ENCODE data around the gene RNGTT. TPM values are rescaled to one million over a fixed set of nuclear protein-coding genes. Genes with fewer than 3 reads are reported as not detected.

Gene RNGTT
- total RNA-seq (16.4 TPM), polyA plus RNA-seq (ENCODE audit: insufficient read depth in 1 of 8, insufficient read length in 8 of 8, low replicate concordance in 1 of 8) (10 to 100 TPM in 5 of 8 donors, 1 to 10 TPM in 3; 7.5 to 11.3 (median 10.4) TPM)
- long read RNA-seq, donor 1, full-length matches to known transcripts: 1 of 1 reads
- long read RNA-seq, donor 1, partial matches to known transcripts: 0 of 1 reads
- long read RNA-seq, donor 1, other reads (novel, unspliced or antisense): 0 of 1 reads
- long read RNA-seq, donor 2, full-length matches to known transcripts: 1 of 1 reads
- long read RNA-seq, donor 2, partial matches to known transcripts: 0 of 1 reads
- long read RNA-seq, donor 2, other reads (novel, unspliced or antisense): 0 of 1 reads
- long read RNA-seq, donor 3, full-length matches to known transcripts: 2 of 2 reads
- long read RNA-seq, donor 3, partial matches to known transcripts: 0 of 2 reads
- long read RNA-seq, donor 3, other reads (novel, unspliced or antisense): 0 of 2 reads
- long read RNA-seq, donor 4: 0 reads
- long read RNA-seq, donor 5, full-length matches to known transcripts: 3 of 3 reads
- long read RNA-seq, donor 5, partial matches to known transcripts: 0 of 3 reads
- long read RNA-seq, donor 5, other reads (novel, unspliced or antisense): 0 of 3 reads
- long read RNA-seq, donor 6, full-length matches to known transcripts: 3 of 3 reads
- long read RNA-seq, donor 6, partial matches to known transcripts: 0 of 3 reads
- long read RNA-seq, donor 6, other reads (novel, unspliced or antisense): 0 of 3 reads
- long read RNA-seq, donor 7, full-length matches to known transcripts: 1 of 1 reads
- long read RNA-seq, donor 7, partial matches to known transcripts: 0 of 1 reads
- long read RNA-seq, donor 7, other reads (novel, unspliced or antisense): 0 of 1 reads
- long read RNA-seq, donor 8, full-length matches to known transcripts: 1 of 1 reads
- long read RNA-seq, donor 8, partial matches to known transcripts: 0 of 1 reads
- long read RNA-seq, donor 8, other reads (novel, unspliced or antisense): 0 of 1 reads
- long read RNA-seq, donor 9: 0 reads
- long read RNA-seq, donor 10, full-length matches to known transcripts: 2 of 2 reads
- long read RNA-seq, donor 10, partial matches to known transcripts: 0 of 2 reads
- long read RNA-seq, donor 10, other reads (novel, unspliced or antisense): 0 of 2 reads
- long read RNA-seq, donor 11, full-length matches to known transcripts: 1 of 1 reads
- long read RNA-seq, donor 11, partial matches to known transcripts: 0 of 1 reads
- long read RNA-seq, donor 11, other reads (novel, unspliced or antisense): 0 of 1 reads

DNA sequence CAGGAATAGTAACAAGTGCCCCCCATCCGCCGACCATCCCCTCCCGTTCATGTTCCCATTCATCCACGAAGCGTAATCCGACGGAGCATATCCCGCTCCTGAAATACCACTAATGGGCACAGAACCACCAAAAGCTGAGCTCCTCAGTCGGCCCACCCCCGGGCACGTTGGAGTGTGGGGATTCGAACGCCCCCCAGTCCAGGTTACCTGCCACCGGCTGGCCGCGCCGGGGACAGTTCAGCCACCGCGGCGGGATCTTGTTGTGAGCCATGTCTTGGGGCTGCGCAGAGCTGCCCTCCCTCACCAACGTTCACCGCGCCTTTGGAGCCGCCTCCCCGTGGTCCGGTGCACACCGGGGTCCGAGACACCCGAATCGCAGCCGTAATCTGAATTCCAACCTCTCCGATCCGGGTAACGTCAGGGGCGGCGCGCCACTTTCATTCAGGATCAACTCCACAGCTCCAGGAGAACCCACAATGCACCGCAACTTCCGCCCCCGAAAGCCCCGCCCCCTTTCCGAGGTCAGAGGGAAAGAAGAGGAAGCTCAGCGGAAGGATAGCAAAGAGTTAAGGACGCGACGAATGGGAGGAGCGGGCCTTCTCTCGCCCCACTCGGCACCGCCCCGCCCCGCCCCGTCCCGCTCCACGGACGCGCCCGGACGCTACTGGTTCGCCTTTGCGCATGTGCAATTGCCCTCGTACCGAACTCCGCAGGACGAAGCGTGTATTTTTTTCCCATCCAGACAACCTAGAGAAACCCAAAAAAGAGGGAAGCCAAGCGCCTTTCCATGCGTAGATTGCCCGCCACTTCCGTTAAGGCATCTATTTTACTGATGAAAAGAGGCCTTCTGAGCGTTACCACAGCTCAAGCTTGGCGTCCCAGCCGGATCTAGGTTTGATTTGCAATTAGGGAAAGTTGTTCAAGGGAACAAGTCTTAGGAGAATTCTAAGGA lies at the start of gene RNGTT:
Gene RNGTT (minus strand): TSS at position 480 of the 952 bp plus-strand sequence. CDS start 209 bp downstream, at position 271.
- peak within 1 kb of the TSS; percentile 93 for H3K27ac ChIP-seq (ENCODE audit: low read length)
- H3K4me3 ChIP-seq (ENCODE audit: low read length): peak within 1 kb of the TSS; percentile 89
- H3K9me3 ChIP-seq (replicated peaks; ENCODE audit: control insufficient read depth, low read depth, low read length): peaks cover 8% of the 10 kb centered on the region
- no peaks in the 10 kb centered on the region for H3K27me3 ChIP-seq (ENCODE audit: control insufficient read depth, insufficient read depth, low read length)
- peak; percentile 99 for DNase-seq
- H3K4me1 ChIP-seq (ENCODE audit: control insufficient read depth, insufficient read depth, low read length): peaks cover 13% of the 10 kb centered on the region
- no peaks in the 10 kb centered on the region for H3K36me3 ChIP-seq (ENCODE audit: control insufficient read depth, insufficient read depth, low read length)
- WGBS (ENCODE audit: insufficient coverage): under 1% methylated on average over 61 of the region's 74 CpGs

DNA sequence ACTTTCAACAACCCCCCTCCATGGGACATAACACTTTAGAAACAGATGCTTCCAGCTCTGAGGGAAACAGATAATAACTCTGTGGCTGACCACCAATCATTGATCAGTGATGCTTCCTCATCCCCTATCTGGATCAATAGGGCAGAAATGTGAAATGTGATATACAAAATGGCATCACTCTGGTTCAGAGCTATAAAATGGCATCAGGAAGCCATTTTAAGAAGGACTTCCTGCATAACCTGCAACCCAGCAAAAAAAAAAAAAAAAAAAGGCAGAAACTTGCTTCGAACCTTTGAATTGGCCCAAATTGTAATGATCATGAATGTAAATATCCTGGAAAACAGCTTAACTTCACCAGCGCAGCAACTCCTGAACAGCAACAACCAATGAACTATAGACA lies 48.0 kb upstream of the RNGTT start:
- Histone ChIP-seq H3K4me3 (ENCODE audit: low read length) (no peak overlapping the region), H3K4me1 (ENCODE audit: control insufficient read depth, insufficient read depth, low read length) (no peaks in the 10 kb centered on the region), H3K27ac (ENCODE audit: low read length) (no peak overlapping the region), H3K27me3 (ENCODE audit: control insufficient read depth, insufficient read depth, low read length) (no peaks in the 10 kb centered on the region), H3K36me3 (ENCODE audit: control insufficient read depth, insufficient read depth, low read length) (no peaks in the 10 kb centered on the region), H3K9me3 (replicated peaks; ENCODE audit: control insufficient read depth, low read depth, low read length) (no peaks in the 10 kb centered on the region)
- WGBS (ENCODE audit: insufficient coverage): no CpG with 5 or more reads among the region's 2 CpGs
- no peak for DNase-seq

GRCh38 chr6:89010825-89011224 lies 47.4 kb upstream of the RNGTT start:
- no CpG with 5 or more reads among the region's 2 CpGs for WGBS (ENCODE audit: insufficient coverage)
- no peaks in the 10 kb centered on the region for H3K4me1 ChIP-seq (ENCODE audit: control insufficient read depth, insufficient read depth, low read length)
- H3K9me3 ChIP-seq (replicated peaks; ENCODE audit: control insufficient read depth, low read depth, low read length): no peaks in the 10 kb centered on the region
- no peak overlapping the region for H3K27ac ChIP-seq (ENCODE audit: low read length)
- H3K4me3 ChIP-seq (ENCODE audit: low read length): no peak overlapping the region
- H3K27me3 ChIP-seq (ENCODE audit: control insufficient read depth, insufficient read depth, low read length): no peaks in the 10 kb centered on the region
- no peak for DNase-seq
- no peaks in the 10 kb centered on the region for H3K36me3 ChIP-seq (ENCODE audit: control insufficient read depth, insufficient read depth, low read length)

- no peak for DNase-seq
- WGBS (ENCODE audit: insufficient coverage): 67% methylated on average over 2 of the region's 5 CpGs
- Histone ChIP-seq H3K9me3 (replicated peaks; ENCODE audit: control insufficient read depth, low read depth, low read length) (no peaks in the 10 kb centered on the region), H3K4me1 (ENCODE audit: control insufficient read depth, insufficient read depth, low read length) (no peaks in the 10 kb centered on the region), H3K27ac (ENCODE audit: low read length) (no peak overlapping the region), H3K27me3 (ENCODE audit: control insufficient read depth, insufficient read depth, low read length) (no peaks in the 10 kb centered on the region), H3K36me3 (ENCODE audit: control insufficient read depth, insufficient read depth, low read length) (no peaks in the 10 kb centered on the region), H3K4me3 (ENCODE audit: low read length) (no peak overlapping the region)
These were observed 46.2 kb upstream of the RNGTT start for GRCh38 chr6:89009624-89010059.

DNA sequence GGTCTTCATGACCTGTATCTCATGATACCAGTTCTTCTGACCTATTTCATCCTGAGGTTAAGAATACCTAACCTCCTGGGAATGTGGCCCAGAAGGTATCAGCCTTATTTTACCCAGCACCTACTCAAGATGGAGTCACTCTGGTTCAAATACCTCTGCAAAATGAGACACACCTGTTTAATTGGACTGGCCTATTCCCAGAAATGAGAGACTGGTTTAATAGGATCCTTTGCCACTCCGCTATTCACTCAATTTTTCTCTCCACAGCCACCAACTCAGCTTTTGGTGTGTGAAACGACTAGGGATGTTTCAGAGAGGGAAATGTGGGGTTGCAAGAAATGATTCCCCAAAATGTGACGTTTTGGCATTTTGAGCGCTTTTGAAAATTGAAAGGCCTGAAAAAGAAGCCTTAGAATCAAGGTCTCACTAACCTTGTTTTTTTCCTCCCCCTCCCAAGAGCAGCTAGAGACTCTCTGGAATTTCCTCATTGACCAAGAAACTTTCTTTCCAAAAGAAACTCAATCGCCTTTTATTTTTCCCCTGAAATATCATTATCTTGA lies 45.5 kb upstream of the RNGTT start:
- Histone ChIP-seq H3K27me3 (ENCODE audit: control insufficient read depth, insufficient read depth, low read length) (no peaks in the 10 kb centered on the region), H3K9me3 (replicated peaks; ENCODE audit: control insufficient read depth, low read depth, low read length) (no peaks in the 10 kb centered on the region), H3K36me3 (ENCODE audit: control insufficient read depth, insufficient read depth, low read length) (no peaks in the 10 kb centered on the region), H3K27ac (ENCODE audit: low read length) (no peak overlapping the region), H3K4me3 (ENCODE audit: low read length) (no peak overlapping the region), H3K4me1 (ENCODE audit: control insufficient read depth, insufficient read depth, low read length) (no peaks in the 10 kb centered on the region)
- WGBS (ENCODE audit: insufficient coverage): no CpG with 5 or more reads among the region's 5 CpGs
- no peak for DNase-seq

- H3K9me3 ChIP-seq (replicated peaks; ENCODE audit: control insufficient read depth, low read depth, low read length): no peaks in the 10 kb centered on the region
- 71% methylated on average over 7 of the region's 8 CpGs for WGBS (ENCODE audit: insufficient coverage)
- no peak overlapping the region for H3K4me3 ChIP-seq (ENCODE audit: low read length)
- no peaks in the 10 kb centered on the region for H3K36me3 ChIP-seq (ENCODE audit: control insufficient read depth, insufficient read depth, low read length)
- no peak overlapping the region for H3K27ac ChIP-seq (ENCODE audit: low read length)
- no peak for DNase-seq
- no peaks in the 10 kb centered on the region for H3K4me1 ChIP-seq (ENCODE audit: control insufficient read depth, insufficient read depth, low read length)
- no peaks in the 10 kb centered on the region for H3K27me3 ChIP-seq (ENCODE audit: control insufficient read depth, insufficient read depth, low read length)
These were observed 44.8 kb upstream of the RNGTT start for GRCh38 chr6:89008001-89008814.

DNA sequence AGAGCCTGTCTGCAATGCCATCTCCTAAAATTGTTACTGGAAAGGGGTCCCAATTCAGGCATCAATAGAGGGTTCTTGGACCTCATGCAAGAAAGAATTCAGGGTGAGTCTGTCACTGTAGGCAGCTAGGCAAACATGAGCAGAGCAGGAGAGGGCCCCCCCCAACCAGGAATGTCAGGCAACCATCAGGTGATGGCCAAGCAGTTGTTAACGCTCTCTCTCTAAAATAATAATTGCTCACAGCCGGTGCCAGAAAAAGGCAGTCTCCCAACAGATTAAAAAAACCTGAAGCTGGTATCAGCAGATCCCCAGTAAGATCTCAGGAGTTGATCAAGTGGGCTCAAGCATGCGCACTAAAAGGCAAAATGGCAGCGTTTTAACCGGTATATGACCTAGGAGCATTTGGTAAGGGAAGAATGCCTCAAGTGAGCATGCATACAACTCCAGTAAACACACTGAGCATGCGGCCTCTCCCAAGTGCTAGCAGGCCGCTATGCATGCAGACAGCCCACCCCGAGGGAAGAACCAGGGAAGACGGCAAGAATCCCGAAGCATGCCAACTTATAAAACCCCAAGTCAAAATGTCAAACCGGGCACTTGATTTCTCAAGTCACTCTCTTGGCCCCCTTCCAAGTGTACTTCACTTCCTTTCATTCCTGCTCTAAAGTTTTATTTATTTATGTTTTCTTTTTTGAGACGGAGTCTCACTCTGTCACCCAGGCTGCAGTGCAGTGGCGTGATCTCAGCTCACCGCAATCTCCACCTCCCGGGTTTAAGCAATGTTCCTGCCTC lies 44.0 kb upstream of the RNGTT start:
- Histone ChIP-seq H3K27me3 (ENCODE audit: control insufficient read depth, insufficient read depth, low read length) (no peaks in the 10 kb centered on the region), H3K9me3 (replicated peaks; ENCODE audit: control insufficient read depth, low read depth, low read length) (no peaks in the 10 kb centered on the region), H3K36me3 (ENCODE audit: control insufficient read depth, insufficient read depth, low read length) (no peaks in the 10 kb centered on the region), H3K27ac (ENCODE audit: low read length) (no peak overlapping the region), H3K4me1 (ENCODE audit: control insufficient read depth, insufficient read depth, low read length) (no peaks in the 10 kb centered on the region), H3K4me3 (ENCODE audit: low read length) (no peak overlapping the region)
- peak; percentile 22 for DNase-seq
- 67% methylated on average over 3 of the region's 15 CpGs for WGBS (ENCODE audit: insufficient coverage)

DNA sequence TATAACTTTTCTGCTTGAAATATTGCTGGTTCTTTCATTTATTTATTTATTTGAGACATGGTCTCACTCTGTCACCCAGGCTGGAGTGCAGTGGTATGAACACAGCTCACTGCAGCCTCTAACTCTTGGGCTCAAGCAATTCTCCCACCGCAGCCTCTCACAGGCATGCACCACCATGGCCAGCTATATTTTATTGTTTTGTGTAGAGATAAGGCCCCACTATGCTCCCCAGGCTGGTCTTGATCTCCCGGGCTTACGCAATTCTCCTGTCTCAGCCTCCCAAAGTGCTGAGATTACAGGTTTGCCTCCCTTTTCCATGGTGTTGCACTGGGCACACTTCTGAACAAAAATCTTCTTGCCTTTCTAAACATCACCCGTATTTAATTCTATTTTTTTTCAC lies 39.1 kb upstream of the RNGTT start:
- 88% methylated on average over 2 of the region's 4 CpGs for WGBS (ENCODE audit: insufficient coverage)

More for the DNA sequence above, 39.1 kb upstream of the RNGTT start:
- no peaks in the 10 kb centered on the region for H3K4me1 ChIP-seq (ENCODE audit: control insufficient read depth, insufficient read depth, low read length)
- no peak overlapping the region for H3K27ac ChIP-seq (ENCODE audit: low read length)
- H3K27me3 ChIP-seq (ENCODE audit: control insufficient read depth, insufficient read depth, low read length): no peaks in the 10 kb centered on the region
- no peaks in the 10 kb centered on the region for H3K9me3 ChIP-seq (replicated peaks; ENCODE audit: control insufficient read depth, low read depth, low read length)
- no peak for DNase-seq
- H3K36me3 ChIP-seq (ENCODE audit: control insufficient read depth, insufficient read depth, low read length): no peaks in the 10 kb centered on the region
- H3K4me3 ChIP-seq (ENCODE audit: low read length): no peak overlapping the region

Data from muscle of leg (tissue), 16 donors.